Fibroblast of the aortic adventitia (primary cell): ENCODE results near the gene PCNX4. TPM values are rescaled to one million over a fixed set of nuclear protein-coding genes. Genes with fewer than 3 reads are reported as not detected.
A peak's percentile ranks its signal among the peaks of the same experiment; 100 is the strongest.
"Not testable (repeated sequence)": the region's sequence is repeated elsewhere in the genome, so short reads cannot be mapped to it uniquely, and the experiment has no call there.

Experiments used
- DNase-seq: peaks from one replicate; pipeline ENCODE4 v3.0.0-alpha.2; 2010; ENCODE audit warnings: low read depth
- H3K4me3 ChIP-seq: 2 replicates; pipeline ENCODE4 v1.5.1; 2011; ENCODE audit warnings: low read depth, mild to moderate bottlenecking, control low read depth, low read length, moderate library complexity
- total RNA-seq: library from RNA; depleted of rRNA; stranded (reverse); fragments of >200 nt; gene quantifications from 2 replicates; pipeline ENCODE4 v1.2.3, GENCODE V29; 2012; ENCODE audit warnings: low replicate concordance
- TF ChIP-seq, protein P1 (sequence below): IDR thresholded peaks from 2 replicates; pipeline ENCODE4 v1.5.1; 2011; ENCODE audit warnings: mild to moderate bottlenecking, low read length, control low read depth, inconsistent platforms; ENCODE audit not compliant: insufficient read depth

PCNX4 gene
- total RNA-seq: 114 and 256 TPM in 2 replicates

DNA sequence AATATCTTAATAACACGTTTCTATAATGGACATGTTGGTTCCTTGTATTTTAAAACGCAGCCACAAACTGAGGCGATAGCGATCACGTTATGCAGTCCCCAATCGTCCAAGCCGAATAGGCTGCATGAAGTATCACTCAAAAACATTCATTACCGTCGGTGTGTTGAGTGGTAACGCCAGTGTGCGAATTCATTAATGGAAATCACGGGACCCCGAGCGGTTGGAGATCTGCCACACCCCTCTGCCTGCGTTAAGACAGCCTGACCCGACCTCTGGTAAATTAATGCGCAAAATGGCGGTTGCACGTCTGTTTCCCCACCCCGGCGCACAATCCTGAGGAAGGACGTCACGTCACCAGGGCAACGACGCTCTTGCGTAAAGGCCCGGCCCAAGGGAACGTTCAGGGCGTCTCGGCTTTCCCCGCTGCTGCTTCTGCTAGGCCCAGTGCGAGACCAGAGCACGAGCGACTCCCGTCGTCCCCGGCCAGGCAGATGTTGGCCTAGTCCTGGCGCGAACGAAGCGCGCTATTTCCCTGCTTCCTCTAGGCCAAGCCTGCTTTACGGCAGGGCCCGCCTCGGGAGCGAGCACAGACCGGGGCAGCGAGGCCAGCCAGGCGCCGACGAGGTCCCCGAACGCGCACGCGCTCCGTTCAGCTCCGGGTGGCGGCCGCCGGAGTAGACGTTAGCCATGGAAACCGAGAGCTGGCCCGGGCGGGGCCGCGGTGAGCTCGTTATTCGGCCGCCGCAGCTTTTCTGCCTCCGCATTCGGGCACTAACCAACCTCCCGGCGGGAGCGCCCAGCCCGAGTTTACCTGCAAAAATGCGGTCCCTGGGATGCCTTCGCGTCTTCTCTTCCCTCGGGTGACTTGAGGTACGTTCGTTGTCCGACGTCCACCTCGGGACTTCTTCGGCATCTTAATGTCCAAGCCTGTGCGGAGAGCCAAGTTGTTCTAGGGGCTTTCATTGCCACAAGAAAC is at the start of gene PCNX4:
PCNX4 (plus strand) TSS at position 374 of the 976 bp plus-strand sequence. CDS start 15,716 bp downstream, outside the sequence.
- DNase-seq: peak; percentile 99
- TF ChIP-seq, protein P1, sequence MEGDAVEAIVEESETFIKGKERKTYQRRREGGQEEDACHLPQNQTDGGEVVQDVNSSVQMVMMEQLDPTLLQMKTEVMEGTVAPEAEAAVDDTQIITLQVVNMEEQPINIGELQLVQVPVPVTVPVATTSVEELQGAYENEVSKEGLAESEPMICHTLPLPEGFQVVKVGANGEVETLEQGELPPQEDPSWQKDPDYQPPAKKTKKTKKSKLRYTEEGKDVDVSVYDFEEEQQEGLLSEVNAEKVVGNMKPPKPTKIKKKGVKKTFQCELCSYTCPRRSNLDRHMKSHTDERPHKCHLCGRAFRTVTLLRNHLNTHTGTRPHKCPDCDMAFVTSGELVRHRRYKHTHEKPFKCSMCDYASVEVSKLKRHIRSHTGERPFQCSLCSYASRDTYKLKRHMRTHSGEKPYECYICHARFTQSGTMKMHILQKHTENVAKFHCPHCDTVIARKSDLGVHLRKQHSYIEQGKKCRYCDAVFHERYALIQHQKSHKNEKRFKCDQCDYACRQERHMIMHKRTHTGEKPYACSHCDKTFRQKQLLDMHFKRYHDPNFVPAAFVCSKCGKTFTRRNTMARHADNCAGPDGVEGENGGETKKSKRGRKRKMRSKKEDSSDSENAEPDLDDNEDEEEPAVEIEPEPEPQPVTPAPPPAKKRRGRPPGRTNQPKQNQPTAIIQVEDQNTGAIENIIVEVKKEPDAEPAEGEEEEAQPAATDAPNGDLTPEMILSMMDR: no peak
- peak within 1 kb of the TSS; percentile 93 for H3K4me3 ChIP-seq

DNA sequence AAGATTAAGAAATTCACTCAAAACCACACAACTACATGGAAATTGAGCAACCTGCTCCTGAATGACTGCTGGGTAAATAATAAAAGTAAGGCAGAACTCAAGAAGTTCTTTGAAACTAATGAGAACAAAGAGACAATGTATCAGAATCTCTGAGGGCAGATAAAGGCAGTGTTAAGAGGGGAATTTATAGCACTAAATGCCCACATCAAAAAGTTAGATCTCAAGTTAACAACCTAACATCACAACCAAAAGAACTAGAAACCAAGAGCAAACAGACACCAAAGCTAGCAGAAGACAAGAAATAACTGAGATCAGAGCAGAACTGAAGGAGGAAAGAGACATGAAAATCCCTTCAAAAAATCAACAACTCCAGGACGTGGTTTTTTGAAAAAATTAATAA is 43.7 kb upstream of the PCNX4 start:
- not testable (repeated sequence) for DNase-seq, H3K4me3 ChIP-seq

DNA sequence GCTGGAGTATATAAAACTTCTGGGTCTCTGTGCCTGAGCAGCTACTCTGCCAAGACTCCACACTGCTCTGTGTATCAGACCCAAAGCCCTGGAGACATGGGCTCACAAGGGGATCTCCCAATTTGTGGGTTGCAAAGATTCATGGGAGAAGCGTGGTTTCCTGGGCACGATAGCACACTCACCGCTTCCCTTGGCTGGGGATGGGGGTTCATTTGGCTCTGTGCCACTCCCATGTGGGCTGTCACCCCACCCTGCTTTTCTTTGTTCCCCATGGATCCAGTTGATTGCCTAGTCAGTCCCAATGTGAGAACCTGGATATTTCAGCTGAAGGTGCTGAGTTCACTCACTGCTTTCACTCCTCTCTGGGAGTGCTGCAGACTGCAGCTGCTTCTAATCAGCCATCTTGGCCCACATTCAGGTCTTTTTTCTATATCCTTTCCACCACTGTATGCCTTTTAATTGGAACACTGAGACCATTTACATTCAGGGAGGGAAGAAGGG is 40.0 kb upstream of the PCNX4 start:
- TF ChIP-seq, protein P1: no peak
- H3K4me3 ChIP-seq: peak overlapping the region; percentile 49
- peak; percentile 78 for DNase-seq

DNA sequence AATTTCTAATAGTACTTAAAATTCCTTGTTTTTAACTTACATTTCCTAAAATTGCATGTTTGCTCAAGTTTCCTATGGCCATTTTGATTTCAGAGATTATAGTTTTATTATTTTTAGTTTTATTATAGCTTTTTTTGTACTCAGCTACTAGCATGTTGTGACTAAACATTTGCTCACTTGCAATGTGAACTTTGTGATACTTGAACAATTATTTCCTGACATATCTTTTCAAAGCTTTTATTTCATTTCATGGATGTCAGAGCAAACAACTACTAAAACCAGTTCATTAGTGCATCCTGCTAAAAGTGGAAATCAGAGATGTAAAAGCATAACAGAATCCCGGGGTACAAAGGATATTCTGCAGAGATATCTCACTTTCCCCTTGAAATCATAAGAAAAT is 33.6 kb upstream of the PCNX4 start:
- TF ChIP-seq, protein P1: no peak
- no peak overlapping the region for H3K4me3 ChIP-seq
- DNase-seq: no peak

DNA sequence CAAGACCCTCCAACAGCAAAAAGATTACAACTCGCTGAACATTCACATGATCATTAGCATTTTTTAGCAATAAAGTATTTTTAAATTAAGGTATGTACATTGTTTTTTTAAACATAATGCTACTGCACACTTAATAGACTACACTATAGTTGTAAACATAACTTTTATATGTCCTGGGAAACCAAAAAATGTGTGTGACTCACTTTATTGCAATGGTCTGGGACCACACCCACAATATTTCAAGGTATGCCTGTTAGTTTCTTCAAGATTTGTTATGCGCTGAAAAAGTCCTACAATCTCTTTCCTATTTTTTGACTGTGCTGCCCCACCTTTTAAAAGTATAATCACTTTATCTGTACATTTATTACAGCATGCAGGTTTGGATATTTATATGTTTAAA is 30.4 kb upstream of the PCNX4 start:
- TF ChIP-seq, protein P1: no peak
- DNase-seq: peak; percentile 41

DNA sequence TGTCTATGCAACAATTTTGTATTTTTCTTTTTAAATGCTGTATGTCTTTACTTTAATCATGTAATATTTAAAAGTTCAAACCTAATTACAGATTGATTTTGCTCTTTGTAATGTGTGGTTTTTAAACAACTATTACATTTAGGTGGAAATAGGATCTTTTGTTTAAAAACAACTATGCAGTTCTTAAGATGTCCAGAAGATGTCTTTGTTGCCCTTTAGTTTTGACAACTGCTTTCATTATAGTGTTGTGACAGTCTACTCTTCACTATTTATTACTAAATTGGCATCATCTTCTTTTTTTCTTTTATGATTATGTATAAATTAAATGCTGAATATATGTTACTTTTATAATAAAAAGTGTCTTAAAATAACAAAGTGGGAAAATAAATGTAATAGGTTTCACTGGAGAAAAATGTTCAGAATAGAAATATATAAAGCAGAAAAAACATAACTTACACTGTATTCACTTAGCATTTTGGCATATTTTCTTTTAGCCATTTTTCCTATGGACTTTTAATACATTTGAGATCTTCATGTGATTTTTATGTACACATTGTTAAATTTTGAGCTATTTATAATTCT is 27.1 kb upstream of the PCNX4 start:
- TF ChIP-seq, protein P1: peak; percentile 69
- peak; percentile 70 for DNase-seq
- H3K4me3 ChIP-seq: no peak overlapping the region

More for the DNA sequence above, 30.4 kb upstream of the PCNX4 start:
- H3K4me3 ChIP-seq: no peak overlapping the region

DNA sequence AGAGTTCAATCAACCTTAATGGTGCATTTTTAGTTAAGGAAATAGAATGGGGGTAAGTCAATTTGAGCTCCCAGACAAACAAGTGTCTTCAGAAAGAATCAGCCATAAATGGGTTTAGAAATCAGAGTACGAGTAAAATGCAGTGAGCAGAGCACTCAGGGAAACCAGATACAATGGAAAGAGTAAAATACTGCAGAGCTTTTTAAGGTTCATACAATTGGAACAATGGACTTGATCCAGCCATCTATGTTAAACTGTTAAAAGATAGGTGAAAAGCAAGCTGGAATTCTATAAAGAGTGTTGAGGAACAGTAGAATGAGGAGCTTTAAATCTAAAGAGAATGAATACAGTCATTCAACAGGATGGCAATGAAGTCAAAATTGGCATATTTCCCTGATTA is 23.8 kb upstream of the PCNX4 start:
- TF ChIP-seq, protein P1: no peak
- H3K4me3 ChIP-seq: no peak overlapping the region
- DNase-seq: no peak
